22Rv1 (cell line): ENCODE data around the gene ANO9.

Source experiments
- CTCF ChIP-seq: fragments of 450-650 bp; IDR thresholded peaks from 2 replicates; pipeline ENCODE4 v1.5.1; 2017; ENCODE audit warnings: mild to moderate bottlenecking
- ZFX ChIP-seq: fragments of 450-650 bp; IDR thresholded peaks from 2 replicates; pipeline ENCODE4 v1.6.1; 2017; ENCODE audit warnings: antibody characterized with exemption, borderline replicate concordance

GRCh38 chr11:438101-438844 is 3.5 kb downstream of the ANO9 start:
- TF ChIP-seq CTCF = no peak
- TF ChIP-seq ZFX = no peak
